ENCODE results near the gene NOC2L. TPM values are rescaled to one million over a fixed set of nuclear protein-coding genes. Genes with fewer than 3 reads are reported as not detected.

The NOC2L gene
- total RNA-seq, 4 donors from 2014 or later = 57.9 to 80.2 (median 60.4) TPM

GRCh38 chr1:920010-920409 lies 39.0 kb downstream of the NOC2L start:
- H3K27ac ChIP-seq = no peak overlapping the region
- TF ChIP-seq POLR2A (IDR thresholded peaks at IDR 0.05) = no peak
- no peak for TF ChIP-seq CTCF (IDR thresholded peaks at IDR 0.05)
- peaks cover 30 to 57% (median 37%) of the 10 kb centered on the region in 3 donors for H3K4me1 ChIP-seq
- intact Hi-C loops (cut with DNase I) = no loop called here
- no peaks in the 10 kb centered on the region for H3K9me3 ChIP-seq
- 37% methylated on average over 2 of the region's 23 CpGs; no CpG with 5 or more reads in 1 of the 2 donors for WGBS, 2 donors
- no peak overlapping the region for H3K4me3 ChIP-seq
- H3K27me3 ChIP-seq = peaks cover 25 to 100% (median 32%) of the 10 kb centered on the region in 4 donors
- H3K36me3 ChIP-seq = no peaks in the 10 kb centered on the region
- DNase-seq = no peak

GRCh38 chr1:919271-919872 lies 39.7 kb downstream of the NOC2L start:
- WGBS, 2 donors = 40% methylated on average over 2 of the region's 29 CpGs; no CpG with 5 or more reads in 1 of the 2 donors
- no peaks in the 10 kb centered on the region for H3K9me3 ChIP-seq
- peaks cover 25 to 50% (median 32%) of the 10 kb centered on the region in 3 donors for H3K4me1 ChIP-seq
- H3K36me3 ChIP-seq = no peaks in the 10 kb centered on the region
- no peak for TF ChIP-seq CTCF (IDR thresholded peaks at IDR 0.05)
- no peak for TF ChIP-seq POLR2A (IDR thresholded peaks at IDR 0.05)
- peaks cover 20 to 100% (median 30%) of the 10 kb centered on the region in 4 donors for H3K27me3 ChIP-seq
- no peak overlapping the region for H3K27ac ChIP-seq
- intact Hi-C loops (cut with DNase I) = no loop called here
- DNase-seq = no peak
- H3K4me3 ChIP-seq = no peak overlapping the region

GRCh38 chr1:918843-919242 lies 40.2 kb downstream of the NOC2L start:
- Histone ChIP-seq H3K4me3 (no peak overlapping the region), H3K36me3 (no peaks in the 10 kb centered on the region), H3K4me1 (peaks cover 25 to 45% (median 26%) of the 10 kb centered on the region in 3 donors), H3K27ac (no peak overlapping the region), H3K9me3 (no peaks in the 10 kb centered on the region), H3K27me3 (peaks cover 20 to 100% (median 30%) of the 10 kb centered on the region in 4 donors)
- WGBS, 2 donors = 85% methylated on average over 3 of the region's 6 CpGs; no CpG with 5 or more reads in 1 of the 2 donors
- no peak for DNase-seq
- TF ChIP-seq POLR2A (IDR thresholded peaks at IDR 0.05) (no peak), CTCF (IDR thresholded peaks at IDR 0.05) (no peak)
- intact Hi-C loops (cut with DNase I) = no loop called here

- no peak for DNase-seq
- TF ChIP-seq CTCF (IDR thresholded peaks at IDR 0.05) = no peak
- H3K36me3 ChIP-seq = no peaks in the 10 kb centered on the region
- intact Hi-C loops (cut with DNase I) = no loop called here
- H3K27ac ChIP-seq = no peak overlapping the region
- H3K27me3 ChIP-seq = peaks cover 20 to 100% (median 30%) of the 10 kb centered on the region in 4 donors
- no peak overlapping the region for H3K4me3 ChIP-seq
- peaks cover 22 to 40% (median 22%) of the 10 kb centered on the region in 3 donors for H3K4me1 ChIP-seq
- WGBS, 2 donors = 40% methylated on average over 2 of the region's 15 CpGs; no CpG with 5 or more reads in 1 of the 2 donors
- H3K9me3 ChIP-seq = no peaks in the 10 kb centered on the region
Measured at GRCh38 chr1:918353-918752, 40.7 kb downstream of the NOC2L start.

GRCh38 chr1:917466-918091 lies 41.5 kb downstream of the NOC2L start:
- Histone ChIP-seq H3K4me1 (peaks cover 18 to 33% (median 18%) of the 10 kb centered on the region in 3 donors), H3K4me3 (no peak overlapping the region), H3K9me3 (no peaks in the 10 kb centered on the region), H3K27me3 (peaks cover 17 to 100% (median 27%) of the 10 kb centered on the region in 4 donors), H3K36me3 (no peaks in the 10 kb centered on the region), H3K27ac (no peak overlapping the region)
- no peak for TF ChIP-seq POLR2A (IDR thresholded peaks at IDR 0.05)
- TF ChIP-seq CTCF (IDR thresholded peaks at IDR 0.05) = no peak
- no peak for DNase-seq
- 35 to 61% methylated on average over 4 to 12 of the region's 22 CpGs for WGBS, 2 donors
- intact Hi-C loops (cut with DNase I) = no loop called here
